ENCODE data around the gene PTH2. TPM values are rescaled to one million over a fixed set of nuclear protein-coding genes. Genes with fewer than 3 reads are reported as not detected.
"Not testable (repeated sequence)": the region's sequence is repeated elsewhere in the genome, so short reads cannot be mapped to it uniquely, and the experiment has no call there.

The PTH2 gene
- total RNA-seq, 1 donor from 2014 or later = not detected

DNA sequence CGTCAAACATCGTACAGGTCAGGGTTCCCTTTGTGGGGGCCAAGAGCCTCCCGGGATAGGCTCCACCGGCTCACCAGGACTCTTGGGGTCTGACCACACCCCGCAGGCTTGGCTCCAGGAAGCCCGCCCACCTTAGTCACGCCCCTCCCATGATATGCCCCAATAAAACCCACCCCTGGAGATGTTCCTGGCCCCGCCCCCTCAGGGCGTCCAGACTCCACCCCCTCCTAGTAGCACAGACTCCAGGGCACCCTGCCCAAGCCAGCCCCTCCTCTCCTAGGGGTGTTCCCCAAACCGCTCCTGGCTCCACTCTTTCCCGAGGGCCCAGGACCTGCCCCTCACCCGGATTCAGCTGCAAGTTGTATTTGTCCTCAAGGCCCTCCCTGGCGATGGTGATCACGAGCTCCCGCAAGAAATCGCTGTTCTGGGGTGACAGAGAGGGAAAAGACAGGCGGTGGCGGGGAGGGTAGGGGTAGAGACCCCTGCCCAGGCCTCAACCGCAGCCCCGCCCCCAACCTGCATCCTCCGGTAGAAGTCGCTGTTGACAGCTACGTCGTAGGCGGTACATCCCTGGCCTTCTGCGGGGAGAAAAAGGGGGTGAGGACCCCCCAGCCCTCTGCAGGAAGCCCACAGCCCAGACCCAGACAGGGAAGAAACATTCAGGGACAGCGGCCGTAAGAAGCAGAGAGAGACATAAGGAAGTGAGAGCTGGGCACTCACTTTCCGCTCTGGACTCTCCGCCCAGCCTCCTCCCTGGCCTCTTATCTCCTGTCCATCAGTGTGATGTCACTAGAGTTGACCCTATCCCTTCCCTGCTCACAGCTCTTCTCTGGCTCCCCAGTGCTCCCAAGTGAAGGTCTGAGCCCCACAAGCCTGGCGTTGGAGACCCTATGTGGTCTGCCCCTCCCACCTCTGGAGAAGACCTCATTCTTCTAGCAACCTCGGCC, 24.5 kb upstream of the PTH2 start:
- H3K4me3 Mint-ChIP-seq (ENCODE audit: unreplicated experiment) = no peak overlapping the region
- no peaks in the 10 kb centered on the region for H3K9me3 Mint-ChIP-seq (ENCODE audit: unreplicated experiment)
- H3K4me1 Mint-ChIP-seq (ENCODE audit: unreplicated experiment) = peaks cover 25% of the 10 kb centered on the region
- no peak overlapping the region for H3K27ac Mint-ChIP-seq (ENCODE audit: unreplicated experiment)
- peaks cover 11% of the 10 kb centered on the region for H3K36me3 Mint-ChIP-seq (ENCODE audit: unreplicated experiment)
- no peaks in the 10 kb centered on the region for H3K27me3 Mint-ChIP-seq (ENCODE audit: unreplicated experiment)
- DNase-seq (ENCODE audit: extremely low spot score, unreplicated experiment) = no peak
- no peak for TF ChIP-seq CTCF (IDR thresholded peaks at IDR 0.05)

GRCh38 chr19:49445997-49446396, 22.8 kb upstream of the PTH2 start:
- Mint-ChIP-seq H3K27ac (ENCODE audit: unreplicated experiment) (no peak overlapping the region), H3K9me3 (ENCODE audit: unreplicated experiment) (no peaks in the 10 kb centered on the region), H3K4me3 (ENCODE audit: unreplicated experiment) (no peak overlapping the region), H3K36me3 (ENCODE audit: unreplicated experiment) (peaks cover 11% of the 10 kb centered on the region), H3K4me1 (ENCODE audit: unreplicated experiment) (peaks cover 25% of the 10 kb centered on the region), H3K27me3 (ENCODE audit: unreplicated experiment) (peaks cover 15% of the 10 kb centered on the region)
- no peak for DNase-seq (ENCODE audit: extremely low spot score, unreplicated experiment)
- no peak for TF ChIP-seq CTCF (IDR thresholded peaks at IDR 0.05)

DNA sequence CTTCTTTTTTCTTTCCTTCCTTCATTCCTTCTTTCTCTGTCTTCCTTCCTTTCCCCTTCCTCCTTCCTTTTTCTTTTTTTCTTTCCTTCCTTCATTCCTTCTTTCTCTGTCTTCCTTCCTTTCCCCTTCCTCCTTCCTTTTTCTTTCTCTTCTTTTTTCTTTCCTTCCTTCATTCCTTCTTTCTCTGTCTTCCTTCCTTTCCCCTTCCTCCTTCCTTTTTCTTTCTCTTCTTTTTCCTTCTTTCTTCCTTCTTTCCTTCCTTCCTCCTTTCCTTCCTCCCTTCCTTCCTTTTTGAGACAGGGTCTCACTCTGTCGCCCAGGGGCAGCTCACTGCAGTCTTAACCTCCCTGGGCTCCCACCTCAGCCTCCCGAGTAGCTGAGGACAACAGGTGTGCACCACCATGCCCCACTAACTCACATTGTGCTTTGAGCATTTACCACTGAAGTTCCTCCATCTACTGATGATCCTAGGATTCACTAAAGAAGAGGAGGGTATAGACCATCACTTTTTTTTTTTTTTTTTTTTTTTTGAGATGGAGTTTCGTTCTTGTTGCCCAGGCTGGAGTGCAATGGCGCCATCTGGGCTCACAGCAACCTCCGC, 21.0 kb upstream of the PTH2 start:
- not testable (repeated sequence) for DNase-seq (ENCODE audit: extremely low spot score, unreplicated experiment); H3K4me3 Mint-ChIP-seq (ENCODE audit: unreplicated experiment); H3K9me3 Mint-ChIP-seq (ENCODE audit: unreplicated experiment); H3K27ac Mint-ChIP-seq (ENCODE audit: unreplicated experiment); H3K36me3 Mint-ChIP-seq (ENCODE audit: unreplicated experiment)
- H3K4me1 Mint-ChIP-seq (ENCODE audit: unreplicated experiment) = peaks cover 25% of the 10 kb centered on the region
- peaks cover 33% of the 10 kb centered on the region for H3K27me3 Mint-ChIP-seq (ENCODE audit: unreplicated experiment)

- H3K4me3 Mint-ChIP-seq (ENCODE audit: unreplicated experiment) = peak overlapping the region; percentile 77
- H3K27ac Mint-ChIP-seq (ENCODE audit: unreplicated experiment) = peak overlapping the region; percentile 73
- H3K9me3 Mint-ChIP-seq (ENCODE audit: unreplicated experiment) = no peaks in the 10 kb centered on the region
- H3K27me3 Mint-ChIP-seq (ENCODE audit: unreplicated experiment) = peaks cover 40% of the 10 kb centered on the region
- peak; percentile 97 for DNase-seq (ENCODE audit: extremely low spot score, unreplicated experiment)
- peaks cover 23% of the 10 kb centered on the region for H3K4me1 Mint-ChIP-seq (ENCODE audit: unreplicated experiment)
- peak; percentile 86 for TF ChIP-seq CTCF (IDR thresholded peaks at IDR 0.05)
- H3K36me3 Mint-ChIP-seq (ENCODE audit: unreplicated experiment) = peaks cover 6% of the 10 kb centered on the region
These were observed 20.3 kb upstream of the PTH2 start for GRCh38 chr19:49443366-49444099.

DNA sequence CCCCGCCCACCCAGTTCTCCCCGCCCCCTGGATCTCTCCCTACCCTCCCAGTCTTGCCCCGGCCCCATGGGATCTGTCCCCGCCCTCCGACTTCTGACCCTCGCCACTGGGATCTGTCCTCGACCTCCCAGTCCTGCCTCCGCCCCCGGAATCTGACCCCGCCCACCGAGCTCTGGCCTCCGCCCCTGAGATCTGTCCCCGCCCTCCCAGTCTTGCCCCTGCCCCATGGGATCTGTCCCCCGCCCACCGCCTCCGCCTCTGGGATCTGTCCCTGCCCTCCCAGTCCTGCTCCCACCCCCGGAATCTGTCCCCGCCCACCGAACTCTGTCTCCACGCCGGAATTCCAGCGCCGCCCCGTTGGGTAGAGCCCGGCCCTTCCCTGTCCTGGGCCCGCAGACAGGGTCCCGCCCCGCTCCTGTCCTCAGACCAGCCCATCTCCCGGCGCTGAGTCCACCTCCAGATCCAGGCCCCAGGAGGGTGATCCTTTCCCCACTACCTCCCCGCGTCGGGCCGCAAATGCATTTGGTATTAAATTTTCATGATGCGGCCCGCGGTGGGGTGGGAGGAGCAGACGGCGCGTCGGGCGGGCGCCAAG, 19.6 kb upstream of the PTH2 start:
- TF ChIP-seq CTCF (IDR thresholded peaks at IDR 0.05) = no peak
- Mint-ChIP-seq H3K36me3 (ENCODE audit: unreplicated experiment) (peaks cover 4% of the 10 kb centered on the region), H3K4me1 (ENCODE audit: unreplicated experiment) (peaks cover 23% of the 10 kb centered on the region), H3K9me3 (ENCODE audit: unreplicated experiment) (no peaks in the 10 kb centered on the region), H3K27me3 (ENCODE audit: unreplicated experiment) (peaks cover 46% of the 10 kb centered on the region), H3K27ac (ENCODE audit: unreplicated experiment) (peak overlapping the region; percentile 73), H3K4me3 (ENCODE audit: unreplicated experiment) (peak overlapping the region; percentile 77)
- peak; percentile 94 for DNase-seq (ENCODE audit: extremely low spot score, unreplicated experiment)
